ENCODE results near the gene ANKRD55.
"Not testable (repeated sequence)": the region's sequence is repeated elsewhere in the genome, so short reads cannot be mapped to it uniquely, and the experiment has no call there.

ANKRD55 gene

GRCh38 chr5:56245481-56245880 is 12.4 kb upstream of the ANKRD55 start:
- TF ChIP-seq CTCF (conservative IDR thresholded peaks at IDR 0.05; ENCODE audit: low read depth, low read length): no peak
- H3K4me3 ChIP-seq (ENCODE audit: low read length): no peak overlapping the region
- no peak for DNase-seq (ENCODE audit: low read depth)

GRCh38 chr5:56244627-56245026 is 11.5 kb upstream of the ANKRD55 start:
- no peak for DNase-seq (ENCODE audit: low read depth)
- no peak overlapping the region for H3K4me3 ChIP-seq (ENCODE audit: low read length)
- no peak for TF ChIP-seq CTCF (conservative IDR thresholded peaks at IDR 0.05; ENCODE audit: low read depth, low read length)

GRCh38 chr5:56242271-56242670 is 9.1 kb upstream of the ANKRD55 start:
- H3K4me3 ChIP-seq (ENCODE audit: low read length); DNase-seq (ENCODE audit: low read depth): not testable (repeated sequence)

- DNase-seq (ENCODE audit: low read depth): no peak
- H3K4me3 ChIP-seq (ENCODE audit: low read length): no peak overlapping the region
- TF ChIP-seq CTCF (conservative IDR thresholded peaks at IDR 0.05; ENCODE audit: low read depth, low read length): no peak
Observed at GRCh38 chr5:56232538-56232937, 592 bp downstream of the ANKRD55 start.

- no peak overlapping the region for H3K4me3 ChIP-seq (ENCODE audit: low read length)
- TF ChIP-seq CTCF (conservative IDR thresholded peaks at IDR 0.05; ENCODE audit: low read depth, low read length): no peak
- DNase-seq (ENCODE audit: low read depth): no peak
Observed at GRCh38 chr5:56230576-56230975, 2.6 kb downstream of the ANKRD55 start.

GRCh38 chr5:56229111-56229510 is 4.0 kb downstream of the ANKRD55 start:
- no peak for TF ChIP-seq CTCF (conservative IDR thresholded peaks at IDR 0.05; ENCODE audit: low read depth, low read length)
- no peak for DNase-seq (ENCODE audit: low read depth)
- H3K4me3 ChIP-seq (ENCODE audit: low read length): no peak overlapping the region

- TF ChIP-seq CTCF (conservative IDR thresholded peaks at IDR 0.05; ENCODE audit: low read depth, low read length): no peak
- no peak overlapping the region for H3K4me3 ChIP-seq (ENCODE audit: low read length)
- no peak for DNase-seq (ENCODE audit: low read depth)
Observed at GRCh38 chr5:56228631-56229030, 4.5 kb downstream of the ANKRD55 start.

GRCh38 chr5:56227691-56228090 is 5.4 kb downstream of the ANKRD55 start:
- DNase-seq (ENCODE audit: low read depth): no peak
- no peak for TF ChIP-seq CTCF (conservative IDR thresholded peaks at IDR 0.05; ENCODE audit: low read depth, low read length)
- no peak overlapping the region for H3K4me3 ChIP-seq (ENCODE audit: low read length)

GRCh38 chr5:56223298-56223697 is 9.8 kb downstream of the ANKRD55 start:
- not testable (repeated sequence) for DNase-seq (ENCODE audit: low read depth); H3K4me3 ChIP-seq (ENCODE audit: low read length)

GRCh38 chr5:56221601-56222000 is 11.5 kb downstream of the ANKRD55 start:
- not testable (repeated sequence) for DNase-seq (ENCODE audit: low read depth); H3K4me3 ChIP-seq (ENCODE audit: low read length)
